ENCODE data around the gene ESRRB.

DNA sequence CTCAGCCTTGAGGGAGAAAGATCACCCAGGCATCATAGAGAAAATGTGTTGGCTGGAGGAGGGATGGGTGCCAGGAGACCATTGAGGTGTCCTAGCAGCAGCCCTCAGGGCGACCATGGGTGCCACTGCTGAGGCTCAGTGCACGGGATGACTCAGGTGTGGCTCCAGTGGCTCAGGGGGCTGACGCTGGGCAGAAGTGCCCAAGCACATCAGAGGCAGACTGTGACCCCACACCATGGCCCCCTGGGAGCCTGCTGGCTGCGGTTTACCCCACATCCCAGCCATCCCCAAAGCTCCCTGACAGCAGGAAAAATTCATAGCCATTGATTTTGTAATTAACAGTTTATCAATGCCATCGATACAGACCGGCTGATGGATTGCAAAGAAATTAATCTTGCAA, 120.7 kb downstream of the ESRRB start:
- no peak for TF ChIP-seq SP2 (tag by site-specific recombination; IDR thresholded peaks at IDR 0.05)
- no peak for TF ChIP-seq ZNF274 (IDR thresholded peaks at IDR 0.05; ENCODE audit: low read length)
- TF ChIP-seq ZNF274 (tag by site-specific recombination; IDR thresholded peaks at IDR 0.05; ENCODE audit: borderline replicate concordance), result no peak
- TF ChIP-seq, protein P1, sequence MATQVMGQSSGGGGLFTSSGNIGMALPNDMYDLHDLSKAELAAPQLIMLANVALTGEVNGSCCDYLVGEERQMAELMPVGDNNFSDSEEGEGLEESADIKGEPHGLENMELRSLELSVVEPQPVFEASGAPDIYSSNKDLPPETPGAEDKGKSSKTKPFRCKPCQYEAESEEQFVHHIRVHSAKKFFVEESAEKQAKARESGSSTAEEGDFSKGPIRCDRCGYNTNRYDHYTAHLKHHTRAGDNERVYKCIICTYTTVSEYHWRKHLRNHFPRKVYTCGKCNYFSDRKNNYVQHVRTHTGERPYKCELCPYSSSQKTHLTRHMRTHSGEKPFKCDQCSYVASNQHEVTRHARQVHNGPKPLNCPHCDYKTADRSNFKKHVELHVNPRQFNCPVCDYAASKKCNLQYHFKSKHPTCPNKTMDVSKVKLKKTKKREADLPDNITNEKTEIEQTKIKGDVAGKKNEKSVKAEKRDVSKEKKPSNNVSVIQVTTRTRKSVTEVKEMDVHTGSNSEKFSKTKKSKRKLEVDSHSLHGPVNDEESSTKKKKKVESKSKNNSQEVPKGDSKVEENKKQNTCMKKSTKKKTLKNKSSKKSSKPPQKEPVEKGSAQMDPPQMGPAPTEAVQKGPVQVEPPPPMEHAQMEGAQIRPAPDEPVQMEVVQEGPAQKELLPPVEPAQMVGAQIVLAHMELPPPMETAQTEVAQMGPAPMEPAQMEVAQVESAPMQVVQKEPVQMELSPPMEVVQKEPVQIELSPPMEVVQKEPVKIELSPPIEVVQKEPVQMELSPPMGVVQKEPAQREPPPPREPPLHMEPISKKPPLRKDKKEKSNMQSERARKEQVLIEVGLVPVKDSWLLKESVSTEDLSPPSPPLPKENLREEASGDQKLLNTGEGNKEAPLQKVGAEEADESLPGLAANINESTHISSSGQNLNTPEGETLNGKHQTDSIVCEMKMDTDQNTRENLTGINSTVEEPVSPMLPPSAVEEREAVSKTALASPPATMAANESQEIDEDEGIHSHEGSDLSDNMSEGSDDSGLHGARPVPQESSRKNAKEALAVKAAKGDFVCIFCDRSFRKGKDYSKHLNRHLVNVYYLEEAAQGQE (tag by site-specific recombination; IDR thresholded peaks at IDR 0.05), result no peak
- TF ChIP-seq ZNF121 (tag by site-specific recombination; IDR thresholded peaks at IDR 0.05), result no peak
- no peak for TF ChIP-seq ZNF664 (tag by site-specific recombination; IDR thresholded peaks at IDR 0.05)
- TF ChIP-seq, protein P2, sequence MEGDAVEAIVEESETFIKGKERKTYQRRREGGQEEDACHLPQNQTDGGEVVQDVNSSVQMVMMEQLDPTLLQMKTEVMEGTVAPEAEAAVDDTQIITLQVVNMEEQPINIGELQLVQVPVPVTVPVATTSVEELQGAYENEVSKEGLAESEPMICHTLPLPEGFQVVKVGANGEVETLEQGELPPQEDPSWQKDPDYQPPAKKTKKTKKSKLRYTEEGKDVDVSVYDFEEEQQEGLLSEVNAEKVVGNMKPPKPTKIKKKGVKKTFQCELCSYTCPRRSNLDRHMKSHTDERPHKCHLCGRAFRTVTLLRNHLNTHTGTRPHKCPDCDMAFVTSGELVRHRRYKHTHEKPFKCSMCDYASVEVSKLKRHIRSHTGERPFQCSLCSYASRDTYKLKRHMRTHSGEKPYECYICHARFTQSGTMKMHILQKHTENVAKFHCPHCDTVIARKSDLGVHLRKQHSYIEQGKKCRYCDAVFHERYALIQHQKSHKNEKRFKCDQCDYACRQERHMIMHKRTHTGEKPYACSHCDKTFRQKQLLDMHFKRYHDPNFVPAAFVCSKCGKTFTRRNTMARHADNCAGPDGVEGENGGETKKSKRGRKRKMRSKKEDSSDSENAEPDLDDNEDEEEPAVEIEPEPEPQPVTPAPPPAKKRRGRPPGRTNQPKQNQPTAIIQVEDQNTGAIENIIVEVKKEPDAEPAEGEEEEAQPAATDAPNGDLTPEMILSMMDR (tag by site-specific recombination; IDR thresholded peaks at IDR 0.05), result no peak
- no peak for TF ChIP-seq YY1 (tag by site-specific recombination; IDR thresholded peaks at IDR 0.05)
- TF ChIP-seq, protein P3, sequence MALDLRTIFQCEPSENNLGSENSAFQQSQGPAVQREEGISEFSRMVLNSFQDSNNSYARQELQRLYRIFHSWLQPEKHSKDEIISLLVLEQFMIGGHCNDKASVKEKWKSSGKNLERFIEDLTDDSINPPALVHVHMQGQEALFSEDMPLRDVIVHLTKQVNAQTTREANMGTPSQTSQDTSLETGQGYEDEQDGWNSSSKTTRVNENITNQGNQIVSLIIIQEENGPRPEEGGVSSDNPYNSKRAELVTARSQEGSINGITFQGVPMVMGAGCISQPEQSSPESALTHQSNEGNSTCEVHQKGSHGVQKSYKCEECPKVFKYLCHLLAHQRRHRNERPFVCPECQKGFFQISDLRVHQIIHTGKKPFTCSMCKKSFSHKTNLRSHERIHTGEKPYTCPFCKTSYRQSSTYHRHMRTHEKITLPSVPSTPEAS (tag by site-specific recombination; IDR thresholded peaks at IDR 0.05), result no peak
- TF ChIP-seq, protein P4, sequence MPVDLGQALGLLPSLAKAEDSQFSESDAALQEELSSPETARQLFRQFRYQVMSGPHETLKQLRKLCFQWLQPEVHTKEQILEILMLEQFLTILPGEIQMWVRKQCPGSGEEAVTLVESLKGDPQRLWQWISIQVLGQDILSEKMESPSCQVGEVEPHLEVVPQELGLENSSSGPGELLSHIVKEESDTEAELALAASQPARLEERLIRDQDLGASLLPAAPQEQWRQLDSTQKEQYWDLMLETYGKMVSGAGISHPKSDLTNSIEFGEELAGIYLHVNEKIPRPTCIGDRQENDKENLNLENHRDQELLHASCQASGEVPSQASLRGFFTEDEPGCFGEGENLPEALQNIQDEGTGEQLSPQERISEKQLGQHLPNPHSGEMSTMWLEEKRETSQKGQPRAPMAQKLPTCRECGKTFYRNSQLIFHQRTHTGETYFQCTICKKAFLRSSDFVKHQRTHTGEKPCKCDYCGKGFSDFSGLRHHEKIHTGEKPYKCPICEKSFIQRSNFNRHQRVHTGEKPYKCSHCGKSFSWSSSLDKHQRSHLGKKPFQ (tag by site-specific recombination; IDR thresholded peaks at IDR 0.05), result no peak
- TF ChIP-seq ZNF114 (tag by site-specific recombination; IDR thresholded peaks at IDR 0.05), result no peak
- no peak for TF ChIP-seq TCF7L2 (IDR thresholded peaks at IDR 0.05; ENCODE audit: borderline replicate concordance, low read depth, low read length)
- no peak for TF ChIP-seq ZNF394 (tag by site-specific recombination; IDR thresholded peaks at IDR 0.05; ENCODE audit: borderline replicate concordance)
- no peak for TF ChIP-seq ZNF707 (tag by site-specific recombination; IDR thresholded peaks at IDR 0.05)
